Ureter (tissue), 1 donor: ENCODE data around the gene FITM2. TPM values are rescaled to one million over a fixed set of nuclear protein-coding genes. Genes with fewer than 3 reads are reported as not detected.
"Not testable (repeated sequence)": the region's sequence is repeated elsewhere in the genome, so short reads cannot be mapped to it uniquely, and the experiment has no call there.

Experiments
- DNase-seq: peaks from one replicate; pipeline ENCODE4 v3.0.0-alpha.2; 2020; ENCODE audit warnings: low spot score
- total RNA-seq: library from RNA; stranded (reverse); gene quantifications from one replicate; pipeline ENCODE4 v1.2.4, GENCODE V29; 2023
- donor health status: DM: yes; HTN: yes; CAD: no.

FITM2 gene
- total RNA-seq, 1 donor from 2014 or later = 7.8 TPM

DNA sequence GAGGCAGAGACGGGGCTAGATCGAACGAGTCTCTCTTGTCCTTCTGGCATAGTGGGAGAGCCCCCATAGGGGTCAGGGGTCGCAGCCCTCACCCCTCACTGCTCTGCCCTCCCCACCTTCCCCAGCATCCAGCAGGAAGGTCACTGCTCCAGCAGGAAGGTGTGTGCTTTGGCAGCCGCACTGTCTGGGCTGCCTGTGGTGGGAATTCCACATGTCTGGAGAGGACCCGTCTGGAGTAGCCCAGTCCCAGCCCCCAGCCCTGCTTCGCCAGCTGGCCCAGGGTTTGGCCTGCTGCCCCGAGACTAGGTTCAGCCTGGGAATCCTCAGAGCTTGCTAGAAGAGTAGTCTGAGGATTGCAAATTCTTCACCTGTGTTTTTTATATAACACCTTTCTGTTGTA, 23.3 kb upstream of the FITM2 start:
- DNase-seq = no peak

DNA sequence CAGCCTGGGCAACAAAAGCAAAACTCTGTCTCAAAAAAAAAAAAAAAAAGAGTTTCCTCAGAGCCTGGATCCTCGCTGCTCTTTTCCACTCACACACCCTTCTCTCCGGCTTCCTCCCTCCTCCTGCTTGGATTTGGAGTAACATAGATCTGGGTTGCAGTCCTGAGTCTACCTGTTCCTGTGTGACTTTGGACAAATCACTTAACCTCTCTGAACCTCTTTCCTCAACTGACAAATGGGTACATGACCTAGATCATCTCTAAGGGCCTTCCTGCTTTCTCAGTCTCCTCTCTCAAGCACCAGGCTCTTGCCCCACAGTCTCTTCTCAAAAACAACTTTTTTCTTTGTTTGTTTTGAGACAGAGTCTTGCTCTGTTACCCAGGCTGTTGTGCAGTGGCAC, 20.2 kb upstream of the FITM2 start:
- DNase-seq = no peak

DNA sequence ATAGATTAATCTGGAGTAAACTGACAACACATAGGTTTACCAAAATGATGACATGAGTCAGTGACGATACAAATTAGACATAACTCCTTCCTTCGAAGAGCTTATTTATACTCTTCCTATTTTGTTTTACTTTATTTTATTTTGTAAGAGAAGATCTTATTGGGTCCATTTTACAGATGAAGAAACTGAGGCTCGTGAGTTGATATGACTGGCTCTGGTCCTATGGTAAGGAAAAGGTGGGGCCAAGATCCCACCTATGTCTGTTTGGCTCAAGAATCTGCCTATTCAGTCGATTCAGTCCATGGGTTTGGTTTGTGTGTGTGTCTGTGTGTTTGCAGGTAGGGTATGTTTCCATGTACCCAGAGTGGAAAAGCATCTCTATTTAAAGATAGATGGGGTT, 17.4 kb upstream of the FITM2 start:
- no peak for DNase-seq

DNA sequence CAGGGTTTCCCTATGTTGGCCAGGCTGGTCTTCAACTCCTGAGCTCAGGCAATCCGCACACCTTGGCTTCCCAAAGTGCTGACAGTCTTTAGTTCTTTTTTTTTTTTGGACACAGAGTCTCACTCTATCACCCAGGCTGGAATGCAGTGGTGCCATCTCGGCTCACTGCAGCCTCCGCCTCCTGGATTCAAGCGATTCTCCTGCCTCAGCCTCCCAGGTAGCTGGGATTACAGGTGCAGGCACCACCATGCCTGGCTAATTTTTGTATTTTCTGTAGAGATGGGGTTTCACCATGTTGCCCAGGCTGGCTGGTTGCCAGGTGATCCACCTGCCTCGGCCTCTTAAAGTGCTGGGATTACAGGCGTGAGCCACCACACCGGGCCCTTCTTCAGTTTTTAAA, 16.7 kb upstream of the FITM2 start:
- DNase-seq = not testable (repeated sequence)

DNA sequence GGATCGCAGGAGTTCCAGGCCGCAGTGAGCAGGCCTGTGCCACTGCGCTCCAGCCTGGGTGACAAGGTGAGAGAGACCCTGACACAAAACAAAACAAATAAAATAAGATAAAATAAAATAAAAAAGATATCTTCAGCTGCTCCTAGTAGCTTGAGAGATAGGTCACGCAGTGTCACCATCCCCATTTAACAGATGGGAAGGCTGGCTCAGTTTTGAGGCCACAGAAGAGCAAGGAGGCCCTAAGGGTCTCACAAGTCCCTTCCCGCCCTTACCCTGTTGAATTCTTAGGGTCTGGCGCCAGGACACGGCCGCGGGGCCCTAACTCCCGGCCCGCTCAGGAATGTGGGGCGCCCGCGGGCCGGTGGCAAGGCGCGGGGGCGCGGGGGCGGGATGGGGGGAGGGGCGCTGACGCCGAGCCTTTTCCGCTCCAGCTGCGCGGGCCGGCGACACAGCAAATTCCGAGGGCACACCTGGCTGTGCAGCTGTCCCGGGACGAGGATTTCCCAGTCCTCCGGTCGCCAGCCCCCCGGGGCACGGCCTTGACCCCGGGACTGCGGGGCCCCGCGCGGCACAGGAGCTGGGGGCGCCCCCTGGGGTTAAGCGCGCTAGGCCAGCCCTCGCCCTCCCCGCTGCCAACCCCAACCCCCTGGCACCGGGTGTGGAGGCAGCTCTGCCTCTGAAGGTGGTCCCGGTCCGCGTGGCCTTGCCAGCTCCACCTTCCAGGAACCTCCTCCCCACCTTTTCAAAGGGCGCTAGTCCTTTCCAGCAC, 15.6 kb upstream of the FITM2 start:
- no peak for DNase-seq

DNA sequence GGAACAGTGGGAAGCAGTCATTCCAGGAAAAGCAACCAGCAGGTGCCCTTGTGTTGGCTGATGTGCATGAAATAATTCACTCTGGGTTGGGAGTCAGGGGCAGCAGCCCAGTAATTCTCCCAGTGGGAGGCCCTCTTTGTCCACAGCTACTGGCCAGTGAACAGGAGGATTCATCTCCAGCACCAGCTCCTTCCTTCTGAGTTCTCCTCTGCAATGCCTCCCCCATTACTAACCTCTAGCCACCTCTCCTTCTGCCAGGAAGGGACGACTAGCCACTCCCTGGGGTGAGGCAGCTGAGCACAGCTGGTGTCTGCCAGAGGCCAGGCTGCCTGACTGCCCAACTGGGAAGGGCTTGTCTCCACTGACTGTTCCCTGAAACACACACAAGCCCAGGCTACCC, 13.3 kb upstream of the FITM2 start:
- DNase-seq = no peak

DNA sequence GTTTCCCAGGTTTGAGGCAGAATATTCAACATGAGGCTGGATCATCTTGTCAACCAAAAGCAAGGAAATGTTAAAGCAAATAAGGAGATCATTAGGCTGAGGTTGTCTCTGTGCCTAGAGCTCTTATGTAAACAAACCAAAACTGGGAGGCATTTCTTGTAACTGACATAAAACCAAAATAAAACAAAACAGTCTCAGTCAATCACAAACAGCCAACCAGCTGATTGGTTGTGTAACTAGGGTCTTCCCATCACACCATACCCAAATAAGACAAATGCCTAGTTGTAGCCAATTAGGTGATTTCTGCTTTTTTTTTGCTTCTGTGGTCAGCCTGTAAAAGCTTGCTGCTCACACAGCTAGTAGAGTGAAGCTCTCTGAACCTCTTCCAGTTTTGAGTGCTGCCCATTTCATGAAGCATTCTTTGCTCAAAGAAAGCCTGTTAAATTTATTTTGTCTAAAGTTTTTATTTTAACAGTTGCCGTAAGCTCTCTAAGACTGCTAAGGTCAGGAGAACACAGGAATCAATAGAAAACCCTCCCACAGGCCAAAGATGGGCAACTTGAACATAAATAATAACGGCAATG, 8.9 kb upstream of the FITM2 start:
- DNase-seq = no peak

DNA sequence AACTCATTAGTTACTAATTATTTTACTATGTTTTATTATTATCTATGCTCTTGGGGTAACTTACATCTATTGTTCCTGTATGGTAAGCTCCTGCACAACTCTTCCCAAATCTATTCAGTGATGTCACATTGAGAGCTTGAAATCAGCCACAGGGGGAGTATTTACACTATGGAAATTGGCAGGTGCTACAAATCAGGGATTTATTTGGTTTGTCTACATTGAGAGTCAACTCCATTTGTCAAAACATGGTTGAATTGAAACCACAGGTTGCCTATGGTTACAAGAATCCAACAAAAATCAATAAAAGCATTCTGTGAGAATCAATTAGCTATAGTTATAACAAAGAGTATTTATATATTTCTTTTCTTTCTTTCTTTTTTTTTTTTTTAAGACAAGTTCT, 3.9 kb upstream of the FITM2 start:
- no peak for DNase-seq

DNA sequence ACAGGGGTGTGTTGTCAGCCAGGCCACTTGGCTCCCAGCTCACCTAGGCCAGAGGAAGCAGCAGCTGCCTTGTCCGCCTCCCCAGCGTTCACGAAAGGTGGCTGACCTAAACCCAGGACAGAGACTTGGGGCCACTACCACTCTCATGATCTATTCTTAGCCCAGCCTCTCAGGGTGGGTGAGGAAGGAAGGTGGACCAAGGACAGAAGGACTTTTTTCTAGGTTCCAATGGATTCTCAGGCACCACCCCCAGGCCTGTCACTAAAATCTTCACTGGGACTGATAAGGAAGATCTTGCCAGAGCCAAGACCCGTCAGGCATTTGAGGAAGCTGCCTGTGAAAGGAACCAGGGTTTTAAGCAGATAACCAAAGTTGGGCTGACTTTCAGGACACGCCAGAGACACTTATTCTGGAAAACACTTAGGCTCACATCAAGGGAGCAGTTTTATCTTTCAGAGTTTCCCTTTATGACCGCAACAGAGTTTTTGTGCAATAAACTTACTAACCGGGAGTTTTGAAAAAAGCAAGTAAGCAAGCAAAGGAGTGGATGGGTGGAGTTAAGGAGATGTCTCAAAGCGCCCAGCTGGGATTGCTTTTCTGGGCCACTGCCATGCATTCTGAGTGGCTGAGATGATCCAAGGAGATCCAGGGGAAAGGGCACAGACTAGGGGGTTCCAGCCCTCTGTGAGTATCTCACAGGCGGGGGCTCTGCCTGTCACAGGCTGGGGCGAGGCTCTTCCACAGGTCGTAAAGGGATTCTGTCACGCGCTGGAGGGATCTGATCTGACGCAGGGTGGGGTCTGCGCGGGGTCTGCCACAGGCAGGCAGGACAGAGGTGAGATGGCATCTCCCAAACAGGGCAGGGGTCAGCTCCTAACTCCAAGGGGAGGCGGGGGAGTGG, 989 bp downstream of the FITM2 start:
- no peak for DNase-seq

DNA sequence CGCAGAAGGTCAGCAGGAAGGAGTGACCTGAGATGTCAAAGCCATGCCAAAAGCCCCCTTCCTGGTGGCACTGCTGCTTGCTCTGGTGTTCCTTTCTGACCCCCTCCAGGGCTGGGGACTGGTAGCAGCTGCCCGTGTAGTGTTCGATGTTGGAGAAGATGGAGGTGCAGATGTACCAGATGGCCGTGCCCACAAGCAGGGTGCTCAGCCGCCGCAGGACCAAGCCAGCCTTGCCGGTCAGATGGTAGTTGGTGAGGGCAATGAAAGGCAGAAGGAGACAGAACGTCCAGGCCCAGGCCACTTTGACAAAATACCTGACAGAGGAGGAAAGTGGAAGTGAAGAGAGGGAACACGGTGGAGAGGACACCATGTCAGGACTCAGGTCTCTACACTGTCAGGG, 4.1 kb downstream of the FITM2 start:
- DNase-seq = no peak

DNA sequence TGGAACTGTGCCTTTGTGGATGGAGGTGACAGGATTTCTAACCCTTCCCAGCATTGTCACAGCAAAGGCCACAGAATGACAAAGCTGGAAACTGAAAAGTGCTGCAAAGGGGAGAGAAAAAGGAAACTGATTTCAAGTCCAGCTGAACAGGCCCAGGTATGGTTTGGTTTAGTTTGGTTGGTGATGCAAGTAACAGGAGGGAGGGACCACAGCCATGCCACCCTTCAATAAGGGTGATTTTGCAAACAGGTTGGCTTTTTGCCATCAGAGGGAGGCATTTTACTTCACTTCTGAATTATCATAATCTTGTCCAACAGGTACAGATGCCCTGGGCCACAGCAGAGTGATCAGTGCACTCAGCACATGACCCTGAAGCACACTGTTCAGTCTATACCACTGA, 6.6 kb downstream of the FITM2 start:
- DNase-seq = no peak

DNA sequence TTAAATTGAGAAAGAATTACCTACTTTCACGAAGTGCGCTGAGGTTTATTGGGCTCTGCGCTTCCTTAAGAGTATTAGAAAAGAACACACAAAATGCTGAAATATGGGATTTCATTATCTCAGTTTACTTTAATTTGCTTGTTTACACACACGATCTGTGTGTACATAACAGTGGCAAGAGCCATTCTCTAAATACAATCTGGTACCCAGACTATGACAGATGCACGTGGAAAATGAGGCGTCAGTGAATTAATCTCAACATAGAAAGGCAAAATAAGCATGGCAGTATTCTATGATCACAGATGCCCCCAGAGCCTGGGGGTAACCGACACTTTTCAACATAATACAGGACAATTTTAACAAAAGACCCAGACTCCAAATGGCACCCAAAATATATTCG, 8.3 kb downstream of the FITM2 start:
- DNase-seq = no peak

DNA sequence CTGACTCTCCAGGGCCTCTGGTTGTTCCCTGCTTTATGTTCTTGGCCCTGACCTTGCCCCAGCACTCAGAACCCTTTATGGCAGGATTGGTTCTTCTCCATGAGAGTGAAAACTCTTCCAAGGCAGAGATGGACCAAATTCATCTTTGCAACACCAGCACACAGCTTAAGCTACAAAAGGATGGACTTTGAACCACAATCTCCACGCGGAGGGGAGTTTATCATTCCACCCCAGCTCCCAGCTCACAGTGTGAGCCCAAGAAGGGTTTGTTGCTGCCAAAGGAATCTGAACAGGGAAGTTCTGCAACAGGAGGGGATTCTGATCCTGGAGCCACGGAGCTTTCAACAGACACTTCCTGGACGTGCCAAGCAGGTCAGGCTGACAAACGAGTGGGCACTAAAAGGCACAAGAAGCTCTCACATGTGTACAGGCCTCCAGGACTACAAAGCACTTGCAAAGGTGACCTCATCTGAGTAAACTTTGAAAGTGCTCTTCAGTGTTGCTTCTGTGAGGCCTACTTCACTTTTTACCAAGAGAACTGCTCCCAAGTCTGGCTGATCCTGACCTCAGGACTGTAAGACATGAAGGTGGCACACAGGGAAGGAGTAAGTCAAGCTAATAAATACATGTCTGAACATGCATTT, 8.9 kb downstream of the FITM2 start:
- no peak for DNase-seq

DNA sequence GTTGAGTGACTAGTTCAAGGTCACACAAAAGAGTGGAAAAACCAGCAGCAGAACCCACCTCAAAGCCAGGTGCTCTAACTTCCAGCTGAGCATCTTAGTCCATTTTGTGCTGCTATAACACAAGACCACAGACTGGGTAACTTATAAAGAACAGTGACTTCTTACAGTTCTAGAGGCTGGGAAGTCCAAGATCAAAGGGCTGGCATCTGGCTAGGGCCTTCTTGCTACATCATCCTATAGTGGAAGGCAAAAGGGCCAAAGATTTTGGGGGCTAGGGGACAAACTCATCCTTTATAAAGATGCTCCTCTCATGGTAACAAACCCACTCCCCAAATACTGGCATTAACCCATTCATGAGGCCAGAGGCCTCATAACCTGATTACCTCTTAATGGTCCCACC, 9.7 kb downstream of the FITM2 start:
- DNase-seq = no peak

DNA sequence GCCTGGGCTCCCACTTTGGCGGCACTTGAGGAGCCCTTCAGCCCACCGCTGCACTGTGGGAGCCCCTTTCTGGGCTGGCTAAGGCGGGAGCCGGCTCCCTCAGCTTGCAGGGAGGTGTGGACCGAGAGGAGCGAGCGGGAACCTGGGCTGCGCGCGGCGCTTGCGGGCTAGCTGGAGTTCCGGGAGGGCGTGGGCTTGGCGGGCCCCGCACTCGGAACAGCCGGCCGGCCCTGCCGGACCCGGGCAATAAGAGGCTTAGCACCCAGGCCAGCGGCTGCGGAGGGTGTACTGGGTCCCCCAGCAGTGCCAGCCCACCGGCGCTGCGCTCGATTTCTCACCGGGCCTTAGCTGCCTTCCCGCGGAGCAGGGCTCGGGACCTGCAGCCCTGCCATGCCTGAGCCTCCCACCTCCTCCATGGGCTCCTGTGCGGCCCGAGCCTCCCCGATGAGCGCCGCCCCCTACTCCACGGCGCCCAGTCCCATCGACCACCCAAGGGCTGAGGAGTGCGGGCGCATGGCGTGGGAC, 11.9 kb downstream of the FITM2 start:
- not testable (repeated sequence) for DNase-seq

DNA sequence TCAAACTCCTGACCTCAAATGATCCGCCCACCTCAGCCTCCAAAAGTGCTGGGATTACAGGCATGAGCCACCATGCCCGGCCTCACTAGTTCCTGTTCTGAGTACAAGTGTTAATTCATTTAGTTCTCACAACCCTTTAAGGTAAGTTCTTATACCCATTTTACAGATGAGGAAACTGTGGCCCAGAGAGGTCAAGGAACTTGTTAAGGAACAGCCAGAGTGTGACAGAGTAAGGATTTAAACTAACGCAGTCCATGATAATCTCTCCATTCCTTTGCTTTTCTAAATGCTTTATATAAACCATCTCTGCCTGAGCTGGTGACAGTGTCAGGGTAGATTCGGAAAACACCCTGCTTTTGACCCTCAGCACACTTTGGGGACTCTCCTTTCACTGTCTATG, 13.3 kb downstream of the FITM2 start:
- DNase-seq = no peak

DNA sequence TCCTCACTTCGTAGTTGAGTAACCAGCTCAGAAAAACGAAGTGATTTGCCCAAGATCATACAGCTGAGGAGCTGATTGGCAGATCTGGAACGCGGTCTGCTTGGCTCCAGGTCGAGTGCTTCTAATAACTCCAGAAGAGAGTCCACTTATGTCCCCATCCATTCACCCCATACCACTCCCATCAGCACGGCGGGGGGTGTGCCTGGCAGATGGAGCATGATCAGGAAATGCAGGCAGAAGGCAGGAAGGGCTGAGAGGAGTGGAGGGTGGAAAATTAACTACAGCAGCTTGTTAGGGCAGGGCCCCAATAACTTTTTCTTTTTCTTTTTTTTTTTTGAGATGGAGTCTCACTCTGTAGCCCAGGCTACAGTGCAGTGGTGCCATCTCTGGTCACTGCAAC, 15.0 kb downstream of the FITM2 start:
- no peak for DNase-seq

DNA sequence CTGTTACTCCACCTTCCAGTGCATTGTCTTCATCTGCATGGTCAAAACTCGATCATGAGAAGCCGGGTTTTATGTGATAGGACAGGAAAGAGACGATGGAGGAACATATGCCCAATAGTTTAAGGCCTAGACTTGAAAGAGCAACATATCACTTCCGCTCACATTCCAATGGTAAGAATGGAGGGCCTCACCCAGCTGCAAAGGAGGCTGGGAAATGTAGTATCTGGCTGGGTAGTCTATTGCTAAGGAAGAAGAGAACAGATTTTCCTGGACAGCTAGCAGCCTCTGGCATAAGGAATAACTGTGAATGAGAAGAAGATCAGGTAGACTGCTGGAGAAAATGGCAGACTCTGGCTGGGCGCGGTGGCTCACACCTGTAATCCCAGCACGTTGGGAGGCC, 19.2 kb downstream of the FITM2 start:
- DNase-seq = no peak

DNA sequence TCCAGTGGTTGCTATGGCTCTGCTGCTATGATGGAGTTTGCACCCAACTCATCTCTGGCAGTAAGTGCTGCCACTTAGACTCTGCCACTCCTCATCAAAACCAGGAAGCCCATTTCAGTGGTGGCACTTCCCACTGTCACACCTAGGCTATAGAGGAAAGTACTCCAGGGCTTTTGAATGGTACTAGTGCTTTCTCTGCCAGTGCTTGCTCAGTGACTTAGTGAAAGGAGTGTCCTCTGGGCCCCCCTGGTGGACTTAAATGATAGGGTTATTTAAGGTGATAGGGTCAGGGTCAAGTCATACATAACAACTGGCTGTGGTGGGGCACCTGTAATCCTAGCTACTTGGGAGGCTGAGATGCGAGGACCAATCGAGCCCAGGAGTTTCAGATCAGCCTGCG, 22.8 kb downstream of the FITM2 start:
- no peak for DNase-seq

DNA sequence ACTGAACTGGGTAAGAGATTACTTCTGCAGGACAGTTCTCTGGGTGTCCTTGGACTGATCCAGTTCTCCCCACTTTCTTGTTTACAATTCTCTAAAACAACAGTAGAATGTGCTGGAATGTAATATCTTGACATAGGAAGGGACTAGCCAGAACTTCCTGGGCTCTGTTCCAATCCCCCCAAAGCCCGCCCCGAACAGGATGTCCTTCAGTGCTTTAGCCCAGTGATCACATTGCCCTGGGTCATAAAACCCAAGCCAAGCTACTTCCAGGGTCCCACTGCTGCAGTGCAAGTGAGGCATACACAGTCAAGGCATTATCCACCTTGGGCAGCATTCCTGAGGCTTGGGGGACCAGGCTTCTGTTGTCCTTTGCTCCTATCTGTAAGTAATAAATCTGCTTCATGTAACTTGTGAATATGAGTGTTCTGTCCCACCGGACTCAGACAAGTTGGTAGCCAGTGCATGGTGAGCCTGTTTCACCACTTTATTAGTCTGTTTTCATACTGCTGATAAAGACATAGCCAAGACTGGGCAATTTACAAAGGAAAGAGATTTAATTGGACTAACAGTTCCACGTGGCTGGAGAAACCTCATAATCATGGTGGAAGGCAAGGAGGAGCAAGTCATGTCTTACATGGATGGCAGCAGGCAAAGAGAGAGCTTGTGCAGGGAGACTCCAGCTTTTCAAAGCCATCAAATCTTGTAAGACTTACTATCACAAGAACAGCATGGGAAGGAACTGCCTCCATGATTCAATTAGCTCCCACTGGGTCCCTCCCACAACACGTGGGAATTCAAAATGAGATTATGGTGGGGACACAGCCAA, 23.5 kb downstream of the FITM2 start:
- DNase-seq = no peak

DNA sequence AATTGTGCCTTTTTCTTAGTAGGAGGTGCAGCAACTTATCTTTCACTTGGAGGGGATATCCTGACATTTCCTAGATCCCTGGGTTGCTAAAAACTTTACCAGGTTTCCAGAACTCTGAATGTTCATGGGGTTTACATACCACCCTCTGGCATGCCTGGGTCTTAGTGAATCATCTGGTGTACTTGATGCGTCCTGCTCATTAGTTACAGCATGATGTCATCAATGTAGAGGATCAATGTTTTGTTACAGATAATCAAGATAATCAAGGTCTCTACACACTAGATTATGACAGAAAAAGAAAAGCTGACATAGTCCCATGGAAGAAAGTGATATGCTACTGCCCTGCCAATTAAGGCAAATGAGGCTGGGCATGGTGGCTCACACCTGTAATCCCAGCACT, 27.0 kb downstream of the FITM2 start:
- no peak for DNase-seq
